Central memory CD8-positive, alpha-beta T cell (primary cell): Measurements from ENCODE around the gene DBN1.

Source experiments
- ATAC-seq: fragments of 150-1000 bp; cut with Tn5 transposase; replicated peaks from 2 replicates; pipeline ENCODE4 v1.10.0; 2022; ENCODE audit warnings: mild to moderate bottlenecking, moderate FRiP score, moderate number of reproducible peaks; ENCODE audit not compliant: poor library complexity, severe bottlenecking; ENCODE audit errors: extremely low read depth
- DNase-seq, 2 donors: peaks; one replicate each; pipeline ENCODE4 v3.0.0; 2021; ENCODE audit warnings: low spot score in 2 of 2
- H3K27ac Mint-ChIP-seq: one replicate; pipeline ENCODE4 v1.8.0; 2022; ENCODE audit warnings: low read depth, mild to moderate bottlenecking, moderate library complexity, mixed read lengths
- H3K27me3 Mint-ChIP-seq: one replicate; pipeline ENCODE4 v1.8.0; 2022; ENCODE audit warnings: mixed read lengths
- H3K36me3 Mint-ChIP-seq: one replicate; pipeline ENCODE4 v1.8.0; 2022; ENCODE audit warnings: mild to moderate bottlenecking, moderate library complexity, mixed read lengths; ENCODE audit not compliant: insufficient read depth
- H3K4me1 Mint-ChIP-seq: one replicate; pipeline ENCODE4 v1.8.0; 2022; ENCODE audit warnings: mixed read lengths
- H3K4me3 Mint-ChIP-seq: one replicate; pipeline ENCODE4 v1.8.0; 2022; ENCODE audit warnings: mild to moderate bottlenecking, moderate library complexity, mixed read lengths
- H3K9me3 Mint-ChIP-seq: one replicate; pipeline ENCODE4 v1.8.0; 2022; ENCODE audit warnings: mixed read lengths

Gene DBN1

GRCh38 chr5:177471610-177472356 is 1.7 kb downstream of the DBN1 start:
- ATAC-seq: peak; percentile 70

DNA sequence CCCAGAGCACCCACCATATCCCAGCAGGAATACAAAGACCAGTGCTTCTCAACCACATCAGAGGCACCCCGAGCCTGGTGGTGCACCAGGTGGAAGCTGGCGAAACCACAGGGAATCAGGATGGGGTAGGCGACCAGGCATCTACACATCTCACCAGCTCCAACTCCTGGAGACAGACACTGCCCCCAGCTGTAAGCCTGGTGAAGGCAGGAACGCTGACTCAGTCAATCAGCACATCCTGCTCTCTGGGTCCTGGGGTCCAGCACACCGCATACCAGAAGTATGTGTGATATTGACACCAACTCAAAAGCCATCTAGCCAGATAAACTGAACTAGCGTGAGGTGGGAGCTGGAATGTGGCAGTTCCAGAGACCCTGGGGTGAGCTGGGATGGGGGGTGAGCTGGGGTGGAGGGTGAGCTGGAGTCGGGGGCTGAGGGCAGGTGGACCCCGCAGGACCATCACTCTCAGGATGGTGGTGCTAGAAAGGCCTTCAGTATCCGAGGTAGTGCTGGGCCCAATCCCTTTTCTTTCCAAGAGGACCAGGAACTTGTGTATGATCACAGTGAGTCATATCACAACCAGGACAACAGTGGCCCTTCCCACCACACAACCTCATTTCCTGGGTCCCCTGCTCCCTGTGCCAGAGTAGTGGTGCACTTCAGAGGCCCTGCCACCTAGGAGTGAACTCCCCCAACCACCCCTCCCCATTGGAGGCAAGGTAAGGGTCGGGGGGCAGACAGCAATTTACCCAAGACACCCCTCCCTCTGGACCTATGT is 2.5 kb downstream of the DBN1 start:
- DNase-seq (no peak), ATAC-seq (no peak)
- peak overlapping the region; percentile 44 for H3K27ac Mint-ChIP-seq
- no peaks in the 10 kb centered on the region for H3K9me3 Mint-ChIP-seq
- H3K27me3 Mint-ChIP-seq: peaks cover 9% of the 10 kb centered on the region
- peak overlapping the region; percentile 59 for H3K4me3 Mint-ChIP-seq
- H3K36me3 Mint-ChIP-seq: peaks cover 11% of the 10 kb centered on the region
- peaks cover 56% of the 10 kb centered on the region for H3K4me1 Mint-ChIP-seq

More at GRCh38 chr5:177471610-177472356, 1.7 kb downstream of the DBN1 start:
- H3K4me1 Mint-ChIP-seq: peaks cover 61% of the 10 kb centered on the region
- H3K36me3 Mint-ChIP-seq: peaks cover 10% of the 10 kb centered on the region
- peak overlapping the region; percentile 59 for H3K4me3 Mint-ChIP-seq
- DNase-seq: peak in 1 of 2 donors; percentile 37
- peaks cover 9% of the 10 kb centered on the region for H3K27me3 Mint-ChIP-seq
- H3K9me3 Mint-ChIP-seq: no peaks in the 10 kb centered on the region
- no peak overlapping the region for H3K27ac Mint-ChIP-seq

- DNase-seq: no peak
Observed at GRCh38 chr5:177469750-177470525, 3.5 kb downstream of the DBN1 start.

DNA sequence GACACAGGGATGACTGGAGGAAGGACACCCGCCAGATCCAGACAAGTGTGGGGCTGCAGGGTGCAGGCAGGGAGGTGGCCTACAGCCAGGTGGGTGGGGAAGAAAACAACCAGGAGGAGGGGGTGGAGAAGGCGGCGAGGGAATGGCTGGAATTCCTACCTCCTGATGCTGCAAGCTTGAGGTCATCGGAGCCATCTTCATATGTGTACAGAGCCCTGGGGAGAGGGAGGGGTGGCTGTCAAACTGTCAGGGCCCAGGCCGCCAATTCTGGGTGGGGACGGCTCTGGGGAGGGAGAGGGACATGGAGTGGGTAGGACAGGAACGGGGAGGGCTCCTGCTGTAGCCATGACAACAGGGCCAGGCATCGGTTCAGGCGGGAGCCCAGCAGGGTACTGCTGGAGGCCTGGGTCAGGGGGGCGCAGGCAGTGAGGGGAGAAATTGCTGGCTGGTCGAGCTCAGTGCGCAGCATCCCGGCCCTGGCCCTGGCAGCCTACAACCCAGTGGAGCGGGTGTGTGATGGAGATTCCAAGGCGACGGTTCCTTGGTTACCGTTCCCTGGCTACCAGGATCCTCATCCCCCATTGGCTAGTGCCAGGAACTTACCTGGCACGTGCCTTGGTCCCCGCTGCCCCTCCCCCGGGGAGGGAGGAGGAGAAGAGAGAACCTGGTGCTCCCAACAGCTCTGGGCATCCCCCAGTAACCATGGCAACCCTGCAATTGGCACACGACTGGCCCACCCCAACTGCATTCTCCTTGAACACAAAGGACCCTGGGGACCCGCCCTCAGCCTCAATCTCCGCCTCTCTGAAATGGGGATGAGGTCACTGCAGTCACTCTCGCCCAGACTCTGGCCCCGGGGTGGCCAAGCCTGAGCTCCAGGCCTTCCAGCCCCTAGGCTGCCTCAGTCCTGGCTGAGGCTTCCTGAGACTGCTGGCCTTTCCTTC is 4.5 kb downstream of the DBN1 start:
- no peak for DNase-seq
- H3K27ac Mint-ChIP-seq: peak overlapping the region; percentile 26
- H3K4me3 Mint-ChIP-seq: no peak overlapping the region
- no peaks in the 10 kb centered on the region for H3K9me3 Mint-ChIP-seq
- peaks cover 36% of the 10 kb centered on the region for H3K4me1 Mint-ChIP-seq
- ATAC-seq: no peak
- H3K36me3 Mint-ChIP-seq: peaks cover 9% of the 10 kb centered on the region
- H3K27me3 Mint-ChIP-seq: peaks cover 2% of the 10 kb centered on the region

More at GRCh38 chr5:177469750-177470525, 3.5 kb downstream of the DBN1 start:
- Mint-ChIP-seq H3K27ac (peak overlapping the region; percentile 44), H3K27me3 (peaks cover 9% of the 10 kb centered on the region), H3K9me3 (no peaks in the 10 kb centered on the region), H3K36me3 (peaks cover 12% of the 10 kb centered on the region), H3K4me3 (no peak overlapping the region), H3K4me1 (peaks cover 45% of the 10 kb centered on the region)
- ATAC-seq: no peak

DNA sequence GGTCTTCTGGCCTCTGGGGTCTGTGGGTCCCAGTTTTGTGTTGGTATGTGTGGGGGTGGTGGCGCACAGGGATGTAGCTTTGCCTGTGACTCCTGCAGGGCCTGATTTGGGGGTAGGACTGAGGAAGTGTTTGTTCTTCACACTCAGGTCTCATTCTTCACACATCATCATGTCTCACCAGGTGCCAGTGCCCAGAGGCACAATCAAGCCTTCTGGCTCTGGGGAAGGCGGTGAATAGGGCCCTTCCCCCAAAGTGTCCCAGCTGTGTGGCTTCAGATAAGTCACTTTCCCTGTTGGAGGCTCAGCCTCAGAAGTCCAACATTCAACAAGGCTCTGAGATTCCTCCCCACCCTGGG is 5.1 kb downstream of the DBN1 start:
- Mint-ChIP-seq H3K4me3 (no peak overlapping the region), H3K9me3 (no peaks in the 10 kb centered on the region), H3K4me1 (peaks cover 33% of the 10 kb centered on the region), H3K27me3 (no peaks in the 10 kb centered on the region), H3K27ac (no peak overlapping the region), H3K36me3 (peaks cover 9% of the 10 kb centered on the region)
- DNase-seq (no peak), ATAC-seq (no peak)

- Mint-ChIP-seq H3K4me3 (no peak overlapping the region), H3K36me3 (peaks cover 8% of the 10 kb centered on the region), H3K27me3 (no peaks in the 10 kb centered on the region), H3K4me1 (peaks cover 33% of the 10 kb centered on the region), H3K9me3 (no peaks in the 10 kb centered on the region), H3K27ac (no peak overlapping the region)
- ATAC-seq: no peak
- no peak for DNase-seq
Observed at GRCh38 chr5:177467436-177467835, 6.0 kb downstream of the DBN1 start.

- H3K27me3 Mint-ChIP-seq: no peaks in the 10 kb centered on the region
- H3K36me3 Mint-ChIP-seq: peaks cover 8% of the 10 kb centered on the region
- ATAC-seq (no peak), DNase-seq (no peak)
- H3K4me1 Mint-ChIP-seq: peaks cover 28% of the 10 kb centered on the region
- no peaks in the 10 kb centered on the region for H3K9me3 Mint-ChIP-seq
- no peak overlapping the region for H3K4me3 Mint-ChIP-seq
- no peak overlapping the region for H3K27ac Mint-ChIP-seq
Observed at GRCh38 chr5:177466861-177467260, 6.6 kb downstream of the DBN1 start.

GRCh38 chr5:177465044-177465443 is 8.4 kb downstream of the DBN1 start:
- H3K9me3 Mint-ChIP-seq: no peaks in the 10 kb centered on the region
- no peak overlapping the region for H3K27ac Mint-ChIP-seq
- peaks cover 10% of the 10 kb centered on the region for H3K36me3 Mint-ChIP-seq
- no peaks in the 10 kb centered on the region for H3K27me3 Mint-ChIP-seq
- no peak overlapping the region for H3K4me3 Mint-ChIP-seq
- H3K4me1 Mint-ChIP-seq: peaks cover 14% of the 10 kb centered on the region
- no peak for ATAC-seq
- no peak for DNase-seq

DNA sequence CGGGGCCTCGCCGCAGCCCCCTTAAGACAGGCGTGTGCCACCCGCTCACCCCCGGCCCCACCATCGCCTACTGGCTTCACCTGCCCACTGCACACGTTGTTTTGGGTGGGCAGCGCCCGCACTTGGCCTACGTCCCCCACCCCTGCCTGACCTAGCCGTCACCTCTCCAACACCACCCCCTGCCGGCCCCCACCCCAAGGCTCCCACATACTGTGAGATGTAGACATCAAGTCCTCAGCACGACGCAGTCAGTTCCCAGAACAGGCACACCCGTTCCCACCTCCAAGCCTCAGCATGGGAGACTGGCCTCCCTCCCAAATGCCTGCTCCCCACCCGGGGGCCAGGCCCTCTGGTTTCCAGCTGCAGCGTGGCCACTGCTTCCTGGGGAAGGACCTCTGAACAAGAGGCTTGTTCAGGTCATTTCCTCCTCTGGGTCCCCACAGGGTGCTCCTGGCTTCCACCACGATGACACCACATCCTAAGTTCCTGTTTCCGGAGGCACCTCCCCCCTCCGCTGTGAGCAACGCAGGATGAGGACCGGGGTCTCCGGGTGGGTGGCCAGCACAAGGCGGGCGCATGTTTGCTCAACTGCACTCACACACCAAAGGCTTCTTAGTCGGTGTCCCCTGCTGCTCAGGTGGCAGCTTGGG is 11.3 kb downstream of the DBN1 start:
- H3K4me1 Mint-ChIP-seq: no peaks in the 10 kb centered on the region
- no peak overlapping the region for H3K27ac Mint-ChIP-seq

DNA sequence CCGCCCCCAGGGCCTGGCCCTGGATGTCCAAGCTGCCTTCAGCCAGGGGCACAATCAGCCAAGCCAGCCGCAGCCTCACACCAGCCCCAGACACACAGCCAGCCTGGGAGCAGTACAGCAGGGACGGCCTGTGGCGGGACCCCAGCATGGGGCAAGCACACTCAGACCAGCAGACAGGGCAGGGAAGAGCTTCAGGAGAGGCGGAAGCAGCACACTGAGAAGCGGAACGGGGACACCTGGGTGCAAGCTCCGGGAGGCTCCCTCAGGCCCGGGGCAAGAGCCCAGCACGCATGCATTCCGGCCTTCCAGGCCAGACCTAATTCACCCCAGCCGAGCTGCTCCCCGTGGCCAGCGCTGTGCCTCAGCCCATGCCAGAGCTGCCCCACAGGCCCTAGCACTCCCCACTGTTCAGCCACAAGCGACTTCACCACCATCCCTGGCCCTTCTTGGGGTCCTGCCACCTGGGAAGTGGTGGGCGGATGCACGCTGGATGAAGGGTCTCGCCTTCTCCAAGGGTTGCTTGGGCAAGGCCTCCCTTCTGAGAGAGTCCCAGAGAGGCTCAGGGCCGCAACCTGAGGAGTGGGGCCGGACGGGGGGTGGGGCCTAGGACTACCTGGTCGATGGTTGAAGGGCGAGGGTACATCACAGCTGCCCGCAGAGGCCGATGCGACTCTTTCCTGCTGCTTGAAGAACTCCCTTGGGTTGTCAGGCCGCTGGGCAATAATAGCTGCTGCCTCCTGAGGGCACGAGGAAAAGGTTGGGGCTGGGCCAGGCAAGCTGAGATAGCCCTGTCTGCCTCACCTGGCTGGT is 13.4 kb downstream of the DBN1 start:
- Mint-ChIP-seq H3K36me3 (peaks cover 25% of the 10 kb centered on the region), H3K4me3 (no peak overlapping the region), H3K27me3 (no peaks in the 10 kb centered on the region), H3K9me3 (no peaks in the 10 kb centered on the region), H3K4me1 (peaks cover 8% of the 10 kb centered on the region), H3K27ac (no peak overlapping the region)
- ATAC-seq: no peak
- no peak for DNase-seq

More for the DNA sequence above, 11.3 kb downstream of the DBN1 start:
- Mint-ChIP-seq H3K9me3 (no peaks in the 10 kb centered on the region), H3K4me3 (no peak overlapping the region), H3K36me3 (peaks cover 14% of the 10 kb centered on the region), H3K27me3 (no peaks in the 10 kb centered on the region)
- DNase-seq (no peak), ATAC-seq (no peak)

GRCh38 chr5:177459357-177459756 is 14.1 kb downstream of the DBN1 start:
- no peak for ATAC-seq

More at GRCh38 chr5:177459357-177459756, 14.1 kb downstream of the DBN1 start:
- H3K9me3 Mint-ChIP-seq: no peaks in the 10 kb centered on the region
- DNase-seq: no peak
- peaks cover 8% of the 10 kb centered on the region for H3K4me1 Mint-ChIP-seq
- no peak overlapping the region for H3K4me3 Mint-ChIP-seq
- H3K36me3 Mint-ChIP-seq: peaks cover 28% of the 10 kb centered on the region
- H3K27ac Mint-ChIP-seq: no peak overlapping the region
- no peaks in the 10 kb centered on the region for H3K27me3 Mint-ChIP-seq
